Prostate gland (tissue), 2 donors: ENCODE results near the gene CRK. TPM values are rescaled to one million over a fixed set of nuclear protein-coding genes. Genes with fewer than 3 reads are reported as not detected.

Experiments
- DNase-seq: peaks from one replicate; pipeline ENCODE4 v3.0.0-alpha.2; 2019; ENCODE audit warnings: low spot score
- H3K27ac ChIP-seq, 2 donors: fragments of 200-600 bp; sonication (generic); 2 replicates each; pipeline ENCODE4 v1.5.1; 2017 to 2019
- H3K27me3 ChIP-seq: fragments of 200-600 bp; sonication (generic); replicated peaks from 2 replicates; pipeline ENCODE4 v1.5.1; 2019; ENCODE audit not compliant: insufficient read depth
- H3K36me3 ChIP-seq, 2 donors: fragments of 200-600 bp; sonication (generic); 1 replicate in 1 of 2; 2 replicates in 1 of 2; pipeline versions ENCODE4 v1.5.1 to v1.8.1; 2017 to 2019
- H3K4me1 ChIP-seq: fragments of 200-600 bp; sonication (generic); replicated peaks from 2 replicates; pipeline ENCODE4 v1.5.1; 2019
- H3K4me3 ChIP-seq, 2 donors: fragments of 200-600 bp; sonication (generic); 2 replicates each; pipeline ENCODE4 v1.5.1; 2017 to 2019
- H3K9me3 ChIP-seq: fragments of 200-600 bp; sonication (generic); 2 replicates; pipeline ENCODE4 v1.5.1; 2017
- CTCF ChIP-seq, 4 experiments: fragments of 200-600 bp in 2 of 4; fragments of 450-650 bp in 2 of 4; sonication (generic) in 2 of 4; IDR thresholded peaks; 1 replicate in 3 of 4; 2 replicates in 1 of 4; pipeline ENCODE4 v1.5.1; 2016 to 2019; ENCODE audit warnings: antibody characterized with exemption in 4 of 4, mild to moderate bottlenecking in 2 of 4, moderate library complexity in 2 of 4
- POLR2A ChIP-seq: fragments of 450-650 bp; IDR thresholded peaks from one replicate; pipeline ENCODE4 v1.6.1; 2016; ENCODE audit warnings: antibody characterized with exemption, mild to moderate bottlenecking
- POLR2AphosphoS5 ChIP-seq: sonication (generic); formaldehyde crosslinking; IDR thresholded peaks from one replicate; pipeline ENCODE4 v1.6.1; 2017; ENCODE audit warnings: antibody characterized with exemption
- WGBS: methylation state at CpG from one replicate; pipeline ENCODE4 v1.1.5; 2018; 5-methylcytosine and 5-hydroxymethylcytosine counted together
- intact Hi-C: fragments of 100-400 bp; cut with DNase I; formaldehyde crosslinking; loops from one replicate; pipeline ENCODE4 v1.14.2; 2022
- total RNA-seq, 2 donors: library from RNA; depleted of rRNA; stranded (reverse); fragments of >200 nt; gene quantifications; one replicate each; pipeline ENCODE4 v1.1.0, GENCODE V29; 2016

The CRK gene
- total RNA-seq, 2 donors from 2014 or later, result 52.6 to 77.7 TPM

- Histone ChIP-seq H3K4me3 (no peak overlapping the region), H3K27me3 (no peaks in the 10 kb centered on the region), H3K36me3 (no peaks in the 10 kb centered on the region), H3K4me1 (peaks cover 34% of the 10 kb centered on the region), H3K9me3 (no peaks in the 10 kb centered on the region), H3K27ac (peak overlapping the region; percentile 47 to 65)
- DNase-seq, result no peak
- TF ChIP-seq CTCF (IDR thresholded peaks at IDR 0.05), result no peak
- TF ChIP-seq POLR2AphosphoS5, result no peak
- TF ChIP-seq POLR2A, result no peak
- WGBS, result 65% methylated on average over 3 of the region's 3 CpGs
- intact Hi-C loops, result no loop called here
These were observed 78.7 kb downstream of the CRK start for GRCh38 chr17:1377334-1377733.

GRCh38 chr17:1376061-1376460 lies 80.0 kb downstream of the CRK start:
- WGBS, result 22% methylated on average over 5 of the region's 5 CpGs
- H3K27ac ChIP-seq, result peak overlapping the region; percentile 47 to 65
- H3K36me3 ChIP-seq, result no peaks in the 10 kb centered on the region
- no peak overlapping the region for H3K4me3 ChIP-seq
- no peaks in the 10 kb centered on the region for H3K27me3 ChIP-seq
- peaks cover 34% of the 10 kb centered on the region for H3K4me1 ChIP-seq
- intact Hi-C loops, result no loop called here
- no peaks in the 10 kb centered on the region for H3K9me3 ChIP-seq
- DNase-seq, result no peak
- TF ChIP-seq POLR2A (no peak), CTCF (IDR thresholded peaks at IDR 0.05) (no peak), POLR2AphosphoS5 (no peak)

- WGBS, result 20% methylated on average over 2 of the region's 2 CpGs
- H3K4me3 ChIP-seq, result no peak overlapping the region
- no peaks in the 10 kb centered on the region for H3K9me3 ChIP-seq
- H3K36me3 ChIP-seq, result no peaks in the 10 kb centered on the region
- no peak for DNase-seq
- peak overlapping the region; percentile 47 to 65 for H3K27ac ChIP-seq
- no peaks in the 10 kb centered on the region for H3K27me3 ChIP-seq
- intact Hi-C loops, result no loop called here
- peaks cover 34% of the 10 kb centered on the region for H3K4me1 ChIP-seq
- no peak for TF ChIP-seq POLR2AphosphoS5
These were observed 80.4 kb downstream of the CRK start for GRCh38 chr17:1375615-1376014.

- no peaks in the 10 kb centered on the region for H3K36me3 ChIP-seq
- intact Hi-C loops, result no loop called here
- WGBS, result 64% methylated on average over 10 of the region's 10 CpGs
- H3K4me1 ChIP-seq, result peaks cover 34% of the 10 kb centered on the region
- DNase-seq, result no peak
- TF ChIP-seq CTCF (IDR thresholded peaks at IDR 0.05) (no peak), POLR2A (no peak), POLR2AphosphoS5 (no peak)
- no peak overlapping the region for H3K4me3 ChIP-seq
- no peaks in the 10 kb centered on the region for H3K9me3 ChIP-seq
- peak overlapping the region in 1 of 2 donors; percentile 47 for H3K27ac ChIP-seq
- no peaks in the 10 kb centered on the region for H3K27me3 ChIP-seq
These were observed 81.4 kb downstream of the CRK start for GRCh38 chr17:1374431-1375177.

- no peaks in the 10 kb centered on the region for H3K27me3 ChIP-seq
- no peak overlapping the region for H3K4me3 ChIP-seq
- H3K36me3 ChIP-seq, result no peaks in the 10 kb centered on the region
- no peak for DNase-seq
- no peaks in the 10 kb centered on the region for H3K9me3 ChIP-seq
- peak overlapping the region in 1 of 2 donors; percentile 18 for H3K27ac ChIP-seq
- peaks cover 30% of the 10 kb centered on the region for H3K4me1 ChIP-seq
- TF ChIP-seq POLR2AphosphoS5, result no peak
- no peak for TF ChIP-seq POLR2A
- TF ChIP-seq CTCF (IDR thresholded peaks at IDR 0.05), result no peak
- WGBS, result 60% methylated on average over 9 of the region's 9 CpGs
- intact Hi-C loops, result no loop called here
These were observed 82.3 kb downstream of the CRK start for GRCh38 chr17:1373707-1374237.
